Dendritic cell treated with granulocyte-macrophage colony-stimulating factor and Interleukin-4, amounts not matched to agents 40 ng/mL and 50 ng/mL, for 4 days (primary cell): ENCODE measurements around the gene PAK3.

ENCODE experiments used
- H3K27ac Mint-ChIP-seq: one replicate; pipeline ENCODE4 v1.8.0; 2022; ENCODE audit warnings: mild to moderate bottlenecking, mixed read lengths
- H3K27me3 Mint-ChIP-seq: one replicate; pipeline ENCODE4 v1.8.0; 2022; ENCODE audit warnings: mild to moderate bottlenecking, mixed read lengths
- H3K36me3 Mint-ChIP-seq: one replicate; pipeline ENCODE4 v1.8.0; 2022; ENCODE audit warnings: low read depth, mixed read lengths
- H3K4me1 Mint-ChIP-seq: one replicate; pipeline ENCODE4 v1.8.0; 2022; ENCODE audit warnings: low read depth, mixed read lengths
- H3K4me3 Mint-ChIP-seq: one replicate; pipeline ENCODE4 v1.8.0; 2022; ENCODE audit warnings: mild to moderate bottlenecking, moderate library complexity, mixed read lengths
- H3K9me3 Mint-ChIP-seq: one replicate; pipeline ENCODE4 v1.8.0; 2022; ENCODE audit warnings: mixed read lengths
- intact Hi-C: fragments of 100-400 bp; cut with micrococcal nuclease; formaldehyde crosslinking; loops from one replicate; pipeline ENCODE4 v1.15.0; 2022

The PAK3 gene

GRCh38 chrX:111257733-111258132 is 161.7 kb downstream of the PAK3 start:
- Mint-ChIP-seq H3K4me1 (no peaks in the 10 kb centered on the region), H3K36me3 (no peaks in the 10 kb centered on the region), H3K9me3 (no peaks in the 10 kb centered on the region), H3K27ac (no peak overlapping the region), H3K27me3 (no peaks in the 10 kb centered on the region), H3K4me3 (no peak overlapping the region)
- intact Hi-C loops: no loop called here

DNA sequence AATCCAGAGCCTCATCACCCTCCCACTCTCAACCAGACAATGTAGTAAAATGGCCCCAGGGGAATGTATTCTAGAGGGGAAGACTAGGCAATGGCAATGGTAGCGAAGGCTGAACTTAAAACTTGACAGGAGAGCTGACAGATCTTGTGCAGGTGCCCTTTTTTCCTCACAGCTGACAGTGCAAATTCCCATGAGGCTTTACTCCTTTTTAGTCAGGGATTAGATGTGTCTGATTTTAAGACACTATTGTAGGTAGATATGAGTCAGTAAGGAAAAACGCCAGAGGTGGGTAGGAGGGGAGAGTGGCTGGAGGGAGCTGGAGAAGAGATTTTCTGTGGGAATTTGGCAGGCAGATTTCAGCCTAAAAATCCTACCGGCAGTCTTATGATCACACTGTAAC is 163.6 kb downstream of the PAK3 start:
- no peak overlapping the region for H3K4me3 Mint-ChIP-seq

DNA sequence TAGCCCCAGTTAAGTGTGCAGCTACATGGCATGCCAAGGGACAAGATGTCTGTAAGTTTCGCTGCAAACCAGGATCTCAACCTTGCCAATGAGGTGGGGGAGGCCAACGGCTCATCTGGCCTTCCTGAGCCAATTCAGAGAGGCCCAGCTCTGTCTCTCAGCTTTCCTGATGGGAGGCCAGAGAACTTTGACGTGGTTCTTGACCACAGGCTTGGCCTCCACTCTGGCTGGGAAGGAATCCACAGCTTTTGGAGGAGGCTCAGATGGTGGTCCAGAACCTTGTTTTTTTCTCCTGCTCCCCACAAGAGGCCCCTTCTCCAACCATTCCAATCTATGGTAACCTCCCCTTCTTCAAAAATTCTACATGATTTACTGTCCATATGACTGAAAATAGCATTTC is 164.5 kb downstream of the PAK3 start:
- Mint-ChIP-seq H3K4me1 (no peaks in the 10 kb centered on the region), H3K27me3 (no peaks in the 10 kb centered on the region), H3K9me3 (no peaks in the 10 kb centered on the region), H3K36me3 (no peaks in the 10 kb centered on the region), H3K4me3 (no peak overlapping the region), H3K27ac (no peak overlapping the region)
- intact Hi-C loops: no loop called here

More for the DNA sequence above, 163.6 kb downstream of the PAK3 start:
- no peaks in the 10 kb centered on the region for H3K4me1 Mint-ChIP-seq
- no peaks in the 10 kb centered on the region for H3K27me3 Mint-ChIP-seq
- intact Hi-C loops: no loop called here
- no peak overlapping the region for H3K27ac Mint-ChIP-seq
- H3K36me3 Mint-ChIP-seq: no peaks in the 10 kb centered on the region
- no peaks in the 10 kb centered on the region for H3K9me3 Mint-ChIP-seq

GRCh38 chrX:111262086-111262485 is 166.1 kb downstream of the PAK3 start:
- intact Hi-C loops: no loop called here
- no peaks in the 10 kb centered on the region for H3K4me1 Mint-ChIP-seq
- no peaks in the 10 kb centered on the region for H3K36me3 Mint-ChIP-seq
- H3K4me3 Mint-ChIP-seq: no peak overlapping the region
- H3K27me3 Mint-ChIP-seq: no peaks in the 10 kb centered on the region
- H3K27ac Mint-ChIP-seq: no peak overlapping the region
- H3K9me3 Mint-ChIP-seq: no peaks in the 10 kb centered on the region

DNA sequence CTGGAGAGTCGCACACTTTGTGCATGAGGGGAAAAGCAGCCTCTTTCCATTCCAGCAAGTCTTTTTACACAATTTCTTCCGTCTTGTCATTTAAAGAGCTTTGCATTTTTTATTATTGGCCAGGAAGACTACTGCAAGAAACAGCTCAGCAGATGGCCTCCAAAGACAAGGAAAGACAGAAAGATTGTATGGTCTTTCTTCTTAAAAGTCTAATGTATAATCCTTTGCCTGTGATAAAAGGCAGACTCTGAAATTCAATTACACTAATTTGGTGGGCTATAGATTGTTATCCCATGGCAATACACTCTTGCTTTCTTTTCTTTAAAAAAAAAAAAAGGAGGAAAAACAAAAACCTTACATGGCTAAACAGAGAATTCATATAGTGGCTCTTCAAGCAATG is 168.4 kb downstream of the PAK3 start:
- Mint-ChIP-seq H3K27ac (no peak overlapping the region), H3K27me3 (no peaks in the 10 kb centered on the region), H3K4me3 (no peak overlapping the region), H3K4me1 (no peaks in the 10 kb centered on the region), H3K36me3 (no peaks in the 10 kb centered on the region), H3K9me3 (no peaks in the 10 kb centered on the region)
- intact Hi-C loops: no loop called here

- intact Hi-C loops: no loop called here
- no peaks in the 10 kb centered on the region for H3K36me3 Mint-ChIP-seq
- H3K4me3 Mint-ChIP-seq: no peak overlapping the region
- H3K27ac Mint-ChIP-seq: no peak overlapping the region
- H3K27me3 Mint-ChIP-seq: no peaks in the 10 kb centered on the region
- H3K4me1 Mint-ChIP-seq: no peaks in the 10 kb centered on the region
- no peaks in the 10 kb centered on the region for H3K9me3 Mint-ChIP-seq
Measured at GRCh38 chrX:111265486-111265885, 169.5 kb downstream of the PAK3 start.

GRCh38 chrX:111268506-111268905 is 172.5 kb downstream of the PAK3 start:
- Mint-ChIP-seq H3K27ac (no peak overlapping the region), H3K9me3 (no peaks in the 10 kb centered on the region), H3K4me1 (no peaks in the 10 kb centered on the region), H3K4me3 (no peak overlapping the region), H3K36me3 (no peaks in the 10 kb centered on the region), H3K27me3 (no peaks in the 10 kb centered on the region)
- intact Hi-C loops: no loop called here

- Mint-ChIP-seq H3K9me3 (no peaks in the 10 kb centered on the region), H3K36me3 (no peaks in the 10 kb centered on the region), H3K4me3 (no peak within 1 kb of the TSS), H3K4me1 (no peaks in the 10 kb centered on the region), H3K27ac (no peak within 1 kb of the TSS), H3K27me3 (no peaks in the 10 kb centered on the region)
- intact Hi-C loops: no loop called here
Measured at GRCh38 chrX:111270339-111270738, 174.3 kb downstream of the PAK3 start, which contains the start of gene CAPN6. Gene CAPN6 (minus strand): TSS chrX:111270483. CDS start chrX:111263936, 6,547 bp downstream.
